GM19099 (cell line): ENCODE data around the gene ARHGEF2.
A peak's percentile ranks its signal among the peaks of the same experiment; 100 is the strongest.

Experiments
- POLR2A ChIP-seq: IDR thresholded peaks from 3 replicates; pipeline ENCODE4 v1.6.1; 2011; ENCODE audit warnings: low read depth; ENCODE audit not compliant: insufficient read length; ENCODE audit errors: extremely low read depth

ARHGEF2 gene

DNA sequence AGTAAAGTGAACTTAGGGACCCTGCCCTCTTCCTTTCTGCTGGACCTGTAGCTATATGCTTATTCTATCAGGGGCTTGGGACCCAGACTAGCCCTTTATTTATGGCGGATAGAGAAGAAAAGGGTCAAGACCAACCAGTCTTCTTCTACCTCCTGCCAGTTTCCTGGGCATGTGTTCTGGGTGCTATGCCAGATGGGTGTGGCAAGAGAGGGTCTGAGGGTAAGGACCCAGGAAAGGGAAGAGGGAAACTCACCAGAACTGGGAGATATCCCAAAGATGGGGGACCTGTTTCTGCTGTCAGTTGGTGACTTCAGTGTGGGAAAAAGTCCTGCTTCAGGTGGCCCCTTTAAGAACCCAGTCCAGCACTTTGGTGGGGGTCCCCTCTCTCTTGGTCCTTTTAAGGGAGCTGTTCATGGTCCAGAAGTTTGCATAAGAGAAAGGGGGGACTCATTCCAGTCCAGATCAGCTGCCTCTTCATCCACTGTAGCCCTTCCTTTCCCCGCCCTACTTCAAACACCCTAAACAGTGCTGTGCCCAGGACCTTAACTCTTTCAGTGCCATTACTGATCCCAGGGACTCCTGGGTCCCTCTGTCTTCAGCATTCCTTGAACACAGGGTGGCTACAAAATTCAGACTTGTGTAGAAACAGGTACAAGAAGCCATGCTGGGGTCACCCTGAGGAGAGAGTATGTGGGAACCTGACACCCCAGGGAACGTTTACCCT is 24.0 kb upstream of the ARHGEF2 start:
- no peak for TF ChIP-seq POLR2A

DNA sequence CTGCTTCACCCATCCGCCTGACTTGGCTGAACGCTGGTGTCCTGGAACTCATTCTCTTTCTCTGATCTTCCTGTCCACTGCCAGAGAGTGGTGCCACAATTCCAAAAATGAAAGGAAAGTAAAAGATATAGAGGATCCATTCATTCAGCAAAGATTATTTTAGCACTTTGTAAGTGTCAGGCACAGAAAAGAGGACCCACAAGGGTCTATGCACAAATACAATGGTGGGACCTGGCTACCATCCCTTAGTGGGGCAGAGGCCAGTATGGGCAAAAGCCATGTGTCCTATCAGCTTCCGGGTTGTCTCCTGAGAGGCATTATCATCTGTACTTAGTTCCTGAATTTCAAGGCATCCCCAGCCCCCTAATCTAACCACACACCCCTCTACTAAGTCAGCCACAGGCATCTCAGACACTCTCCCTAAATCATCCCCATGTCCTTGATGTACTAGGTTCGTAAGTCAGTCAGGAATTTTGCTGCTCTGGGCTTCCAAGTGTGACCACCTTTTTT is 23.4 kb upstream of the ARHGEF2 start:
- no peak for TF ChIP-seq POLR2A

DNA sequence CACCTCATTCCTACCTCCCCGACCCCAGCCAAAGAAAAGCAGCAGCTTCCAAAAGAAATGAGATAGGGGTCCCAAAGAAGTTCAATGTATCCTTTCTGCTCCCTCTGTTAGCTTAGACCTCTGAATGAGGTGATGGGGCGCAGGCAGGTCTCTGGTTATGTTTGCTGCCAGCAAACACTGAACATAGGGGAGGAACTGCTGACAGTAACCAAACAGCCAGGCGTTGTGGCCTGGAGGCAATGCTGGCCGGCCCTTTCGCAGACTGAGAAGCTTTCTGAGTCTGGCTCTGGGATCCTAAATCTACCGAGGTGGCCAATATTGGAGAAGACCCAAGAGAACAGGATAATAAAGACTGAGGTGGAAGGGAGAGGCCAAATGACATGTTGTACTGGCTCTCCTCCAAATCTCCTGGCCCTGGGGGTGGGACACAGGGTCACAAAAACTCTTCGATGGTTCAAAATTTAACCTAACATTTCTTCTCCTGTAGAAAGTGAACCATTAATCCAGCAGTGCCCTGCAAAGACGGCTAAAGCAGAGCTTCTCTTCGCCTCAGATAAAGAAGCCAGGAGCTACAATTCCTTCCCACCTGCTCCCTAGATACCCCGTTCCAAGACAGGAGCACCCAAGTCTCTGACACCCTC is 22.8 kb upstream of the ARHGEF2 start:
- TF ChIP-seq POLR2A: no peak

DNA sequence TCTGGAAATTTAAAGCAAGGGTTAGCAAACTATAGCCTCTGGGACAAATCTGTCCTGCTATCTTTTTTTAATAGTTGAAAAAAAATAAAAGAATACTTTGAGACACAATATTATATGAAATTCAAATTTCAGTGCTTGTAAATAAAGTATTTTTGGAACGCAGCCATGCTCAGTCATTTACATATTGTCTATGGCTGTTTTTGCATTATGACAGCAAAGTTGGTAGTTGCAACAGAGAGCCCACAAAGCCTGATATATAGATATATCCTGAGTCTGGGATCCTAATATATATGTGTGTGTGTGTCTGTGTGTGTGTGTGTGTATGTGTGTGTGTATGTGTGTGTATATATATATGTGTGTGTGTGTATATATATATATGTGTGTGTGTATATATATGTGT is 21.6 kb upstream of the ARHGEF2 start:
- no peak for TF ChIP-seq POLR2A

DNA sequence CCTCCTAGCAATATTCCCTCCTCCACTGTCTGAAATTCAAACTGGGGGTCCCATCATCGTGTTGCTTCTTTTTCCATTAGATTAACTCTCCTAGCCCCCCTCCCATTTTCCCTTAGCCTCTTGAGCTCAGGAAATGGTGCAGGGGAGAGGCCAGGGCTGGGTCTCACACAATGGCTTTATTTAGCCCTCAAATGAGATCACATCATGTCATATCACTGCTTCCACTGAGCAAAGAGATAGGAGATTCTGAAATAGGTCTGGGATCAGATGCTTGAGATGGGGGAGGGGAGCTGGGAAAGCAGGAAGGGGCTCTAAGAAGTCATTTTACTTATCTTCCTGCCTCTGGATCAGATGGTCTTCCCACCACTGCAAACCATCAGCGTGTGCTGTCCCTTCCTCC is 17.8 kb upstream of the ARHGEF2 start:
- no peak for TF ChIP-seq POLR2A

DNA sequence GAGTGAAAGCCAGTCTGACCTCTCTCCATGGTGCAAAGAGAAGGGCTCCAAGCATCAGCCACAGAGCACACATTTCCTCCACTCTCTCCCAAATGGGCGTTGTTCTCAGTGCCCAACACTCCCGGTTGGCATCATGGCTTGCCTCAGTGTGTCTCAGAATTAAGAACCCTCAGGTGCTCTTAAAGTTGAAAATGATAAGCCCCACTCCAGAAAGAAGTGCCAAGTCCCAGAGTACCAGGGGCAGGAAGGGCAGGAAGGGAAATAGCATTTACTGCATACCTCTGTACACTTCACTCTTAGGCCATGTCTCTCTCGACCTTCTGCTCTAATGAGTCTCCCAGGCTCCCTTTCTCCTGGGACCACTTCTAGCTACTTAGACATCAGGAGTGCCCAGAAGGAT is 15.2 kb upstream of the ARHGEF2 start:
- TF ChIP-seq POLR2A: no peak

DNA sequence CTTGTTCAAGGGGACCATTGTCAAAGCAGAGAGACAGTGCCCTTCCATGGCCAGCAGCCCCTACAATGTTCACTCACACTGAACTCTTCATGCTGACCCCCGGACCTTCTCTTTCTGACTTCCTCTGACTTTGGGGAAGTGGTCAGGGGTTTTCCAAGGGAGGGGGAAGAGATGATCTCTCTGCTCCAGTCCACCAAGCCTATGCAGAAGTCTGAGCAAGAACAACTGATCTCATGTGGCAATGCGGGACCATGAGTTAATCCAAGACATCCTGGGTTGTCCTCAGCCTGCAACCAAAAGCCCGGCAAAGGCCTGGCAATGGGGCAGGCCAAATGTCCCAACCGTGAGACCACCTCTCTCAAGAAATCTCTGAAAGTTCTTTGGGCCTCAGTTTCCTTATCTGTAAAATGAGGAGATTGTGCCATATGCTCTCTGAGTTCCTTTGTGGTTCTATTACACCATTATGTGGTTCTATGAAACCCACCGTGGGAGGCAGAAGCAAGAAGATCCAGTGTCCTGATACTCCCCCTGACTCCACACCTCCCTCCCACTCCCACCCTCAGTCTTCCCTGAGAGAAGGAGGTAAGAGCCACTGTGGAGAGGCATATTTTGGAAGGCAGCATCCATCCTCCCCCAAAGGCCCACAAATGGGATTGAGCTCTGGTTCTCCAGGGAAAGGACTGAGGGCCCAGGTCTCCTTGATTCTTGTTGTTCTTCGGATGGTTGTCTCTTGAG is 11.8 kb upstream of the ARHGEF2 start:
- no peak for TF ChIP-seq POLR2A

DNA sequence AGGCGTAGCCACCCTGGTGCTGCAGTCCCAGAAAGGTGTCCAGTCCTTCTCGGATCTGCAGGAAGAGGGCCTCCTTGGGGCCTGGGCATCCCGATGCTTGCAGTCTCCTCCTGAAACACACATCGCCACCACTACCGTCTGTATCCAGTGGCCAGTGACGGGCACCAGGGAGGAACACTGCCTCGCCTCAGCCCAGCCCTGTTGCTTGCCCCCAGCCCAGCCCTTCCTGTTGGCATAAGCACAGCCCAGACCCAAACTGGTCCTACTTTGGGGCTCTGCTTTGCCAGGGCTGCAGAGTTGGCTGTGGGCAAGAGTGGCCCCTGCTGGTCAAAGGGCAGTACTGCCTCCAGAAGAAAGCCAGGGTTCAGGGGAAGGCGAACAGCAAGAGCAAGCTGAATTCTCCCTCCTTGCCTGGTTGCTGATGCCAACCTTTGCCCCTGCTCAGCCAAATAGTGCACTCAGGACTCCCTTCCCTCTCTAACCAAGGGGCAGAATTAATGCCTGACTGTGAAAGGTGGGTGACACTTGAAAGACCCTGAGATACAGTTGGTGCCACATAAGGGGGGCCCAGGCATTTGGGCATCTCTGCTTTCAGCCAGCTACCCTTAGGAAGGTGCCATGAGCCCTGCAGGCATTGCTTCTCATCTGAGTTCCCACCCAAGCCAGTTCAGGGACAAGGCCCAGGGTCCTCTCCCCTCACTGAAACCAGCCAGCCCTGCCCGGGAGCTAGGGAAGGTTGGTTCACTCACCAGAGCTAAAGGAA is 11.1 kb upstream of the ARHGEF2 start:
- TF ChIP-seq POLR2A: no peak

DNA sequence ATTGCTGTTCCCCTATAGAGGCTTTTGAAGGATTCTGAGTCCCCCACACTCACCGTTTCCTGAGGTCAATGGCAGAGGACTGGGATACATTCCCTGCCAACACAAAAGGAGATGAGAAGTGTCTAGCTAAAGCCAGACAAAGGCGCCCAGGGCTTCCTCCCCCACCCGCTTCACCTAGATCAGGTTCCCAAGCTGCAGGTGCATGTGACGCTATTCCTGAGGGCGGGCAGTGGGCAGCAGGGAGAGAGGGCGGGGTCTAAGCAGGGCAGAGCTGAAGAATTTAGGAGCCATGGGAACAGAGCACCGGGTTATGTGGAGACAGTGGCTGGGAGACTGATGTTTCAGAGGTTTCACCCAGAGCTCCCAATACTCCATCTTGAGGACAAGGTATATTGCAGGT is 6.0 kb upstream of the ARHGEF2 start:
- no peak for TF ChIP-seq POLR2A

DNA sequence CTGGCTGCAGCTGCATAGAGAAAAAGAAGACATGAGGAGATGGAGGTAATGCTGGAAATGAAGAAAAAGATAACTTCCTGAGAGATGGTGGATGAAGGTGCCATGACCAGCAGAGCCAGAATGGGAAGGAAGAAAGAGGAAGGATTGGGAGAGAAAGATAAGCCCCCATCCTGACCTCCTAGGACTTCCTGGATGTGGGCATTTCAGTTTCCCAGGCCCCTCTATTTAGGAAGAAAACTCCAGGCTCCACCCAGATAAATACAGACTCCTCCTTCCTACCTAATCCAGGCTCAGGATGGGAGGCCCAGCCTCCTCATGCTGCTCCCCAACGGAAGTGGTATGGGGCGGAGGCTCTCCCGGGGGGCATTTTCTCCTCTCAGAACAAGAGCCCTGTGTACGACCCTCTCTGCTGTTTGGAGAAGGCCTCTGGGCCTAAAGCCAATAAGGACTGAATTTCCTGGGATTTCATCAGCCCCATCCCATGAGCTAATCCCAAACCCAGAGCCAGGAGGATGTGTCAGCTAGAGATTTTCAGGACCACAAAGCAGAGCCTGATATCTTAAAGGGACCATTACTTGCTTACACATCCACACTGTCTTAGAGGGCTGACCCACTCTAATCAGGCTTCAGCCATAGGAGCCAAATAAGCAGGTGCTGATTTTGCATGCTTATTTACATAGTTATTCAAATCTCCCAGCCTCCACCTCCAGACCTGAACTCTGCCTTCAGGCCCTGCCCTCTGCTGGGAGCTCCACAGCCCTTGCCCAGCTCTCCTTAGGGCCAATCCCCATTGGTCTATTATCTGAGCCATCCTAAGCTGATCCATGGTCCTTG is 5.1 kb upstream of the ARHGEF2 start:
- TF ChIP-seq POLR2A: peak; percentile 60

DNA sequence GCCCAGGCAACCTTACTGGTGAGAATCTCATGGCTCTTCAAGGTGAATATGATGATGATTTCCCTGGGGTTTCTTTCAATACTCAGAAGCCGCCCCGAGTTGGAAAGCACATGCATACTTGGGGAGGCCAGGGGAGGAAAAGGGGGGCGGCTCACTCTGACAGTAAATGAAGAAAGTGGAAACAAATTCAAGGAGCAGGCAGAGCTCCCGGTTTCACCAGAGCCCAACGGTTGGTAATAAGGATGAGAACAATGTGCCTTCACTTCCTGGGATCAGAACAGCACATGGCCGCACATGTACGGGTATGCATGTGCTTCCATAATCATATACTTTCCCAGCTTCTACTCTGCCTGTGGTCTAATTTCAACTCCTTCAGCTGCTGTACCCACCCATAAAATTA is 3.8 kb upstream of the ARHGEF2 start:
- no peak for TF ChIP-seq POLR2A

DNA sequence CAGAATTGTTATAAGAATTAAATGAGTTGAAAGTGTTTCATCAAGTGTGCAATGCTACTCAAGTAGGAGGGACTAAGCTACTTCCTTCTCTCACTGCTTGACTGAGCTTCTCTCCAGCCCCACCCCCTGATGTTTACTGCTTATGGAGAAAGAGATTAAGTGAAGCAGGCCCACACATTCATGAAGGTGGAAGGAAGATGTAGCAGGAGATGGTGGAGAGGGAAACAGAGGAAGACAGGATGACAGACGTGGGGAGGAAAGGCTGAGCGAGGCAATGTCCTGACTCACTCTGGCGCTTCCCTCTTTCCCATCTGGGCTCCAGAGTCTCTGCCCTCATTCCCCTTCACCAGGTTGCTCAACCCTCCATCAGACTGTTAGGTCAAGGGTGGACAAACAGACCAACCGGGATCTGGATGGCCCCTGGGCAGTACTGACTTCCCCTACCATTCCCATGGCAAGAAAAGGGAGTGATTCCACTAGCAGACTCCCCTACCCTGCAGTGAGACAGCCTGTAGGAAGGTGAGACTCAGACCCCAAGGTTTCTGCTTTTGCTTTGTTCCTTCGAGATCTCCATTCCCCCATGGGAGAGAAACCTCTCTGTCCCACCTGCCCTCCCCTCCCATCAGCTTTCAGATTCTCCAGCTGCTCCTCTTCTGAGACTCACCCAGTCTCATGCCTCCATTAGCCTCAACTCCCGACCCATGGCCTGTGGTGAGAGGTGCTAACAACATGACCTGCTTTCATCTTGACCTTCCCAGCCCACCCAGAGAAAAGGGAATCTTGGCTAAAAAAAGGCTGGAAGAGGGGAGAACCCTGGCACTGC is 3.1 kb upstream of the ARHGEF2 start:
- TF ChIP-seq POLR2A: peak; percentile 23

DNA sequence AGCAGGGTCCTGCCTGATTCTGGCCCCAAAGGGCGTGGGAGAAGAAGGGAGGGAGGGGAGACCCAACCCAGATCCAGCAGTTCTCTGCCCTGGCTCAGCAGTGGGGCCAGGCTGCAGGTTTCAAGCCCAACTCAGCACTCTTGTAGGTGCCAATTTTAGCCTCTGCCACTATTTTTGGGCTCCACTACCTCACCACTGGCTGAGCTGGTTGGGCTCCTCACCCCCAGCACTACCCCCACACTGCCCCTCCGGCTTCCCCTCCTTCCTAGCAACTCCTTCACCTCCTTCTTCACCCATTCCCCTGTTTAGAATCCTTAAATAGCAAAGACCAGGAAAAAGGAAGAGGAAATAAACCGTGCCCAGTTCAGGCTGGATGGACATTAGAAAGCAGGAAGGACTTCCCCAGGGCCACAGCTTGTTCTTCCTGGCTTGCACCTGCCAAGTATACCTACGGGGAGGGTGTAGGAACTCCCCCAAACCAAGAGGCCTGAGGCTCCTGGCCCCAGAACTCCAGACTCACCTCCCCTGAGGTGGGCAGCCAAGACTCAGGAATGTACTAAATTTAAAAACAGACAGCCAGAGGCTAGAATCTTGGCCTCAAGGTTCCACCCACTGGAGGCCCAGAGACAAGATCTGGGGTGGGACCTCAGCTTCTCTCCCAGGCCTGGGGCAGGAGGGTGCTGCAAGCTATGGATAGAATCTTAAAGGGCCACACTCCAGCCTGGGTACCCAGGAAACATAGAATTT is 1.4 kb upstream of the ARHGEF2 start:
- peak; percentile 55 for TF ChIP-seq POLR2A
